Amygdala (tissue), 56 donors: Measurements from ENCODE around the gene NPHS1.
"Not testable (repeated sequence)": the region's sequence is repeated elsewhere in the genome, so short reads cannot be mapped to it uniquely, and the experiment has no call there.

Experiments used
- DNase-seq, 56 donors: peaks; one replicate each; lab custom pipeline; 2025; lab: John Stamatoyannopoulos, UW

The NPHS1 gene

GRCh38 chr19:35853038-35853756 lies 893 bp upstream of the NPHS1 start:
- DNase-seq: peak in 1 of 56 donors; percentile 25

- no peak for DNase-seq
Measured at GRCh38 chr19:35851213-35852028, 883 bp downstream of the NPHS1 start.

- no peak for DNase-seq
Measured at GRCh38 chr19:35848919-35849505, 3.3 kb downstream of the NPHS1 start.

GRCh38 chr19:35848486-35848885 lies 3.8 kb downstream of the NPHS1 start:
- no peak for DNase-seq

GRCh38 chr19:35847911-35848310 lies 4.4 kb downstream of the NPHS1 start:
- DNase-seq: no peak

- no peak for DNase-seq
Measured at GRCh38 chr19:35846038-35846668, 6.2 kb downstream of the NPHS1 start.

GRCh38 chr19:35845215-35846037 lies 6.9 kb downstream of the NPHS1 start:
- DNase-seq: peak in 2 of 56 donors; percentile 22 to 23

GRCh38 chr19:35844482-35845214 lies 7.7 kb downstream of the NPHS1 start:
- DNase-seq: no peak

GRCh38 chr19:35843676-35844481 lies 8.4 kb downstream of the NPHS1 start:
- DNase-seq: peak in 2 of 56 donors; percentile 14 to 40

GRCh38 chr19:35842666-35843272 lies 9.5 kb downstream of the NPHS1 start:
- DNase-seq: no peak

GRCh38 chr19:35841961-35842595 lies 10.2 kb downstream of the NPHS1 start:
- DNase-seq: no peak

- not testable (repeated sequence) for DNase-seq
Measured at GRCh38 chr19:35836096-35836495, 16.2 kb downstream of the NPHS1 start.

- DNase-seq: no peak
Measured at GRCh38 chr19:35833972-35834371, 18.3 kb downstream of the NPHS1 start.

GRCh38 chr19:35832054-35832453 lies 20.2 kb downstream of the NPHS1 start:
- no peak for DNase-seq

GRCh38 chr19:35830986-35831385 lies 21.3 kb downstream of the NPHS1 start:
- no peak for DNase-seq

GRCh38 chr19:35828692-35829301 lies 23.5 kb downstream of the NPHS1 start:
- peak in 20 of 56 donors; percentile 0 to 69 (median 21) for DNase-seq

- DNase-seq: no peak
Measured at GRCh38 chr19:35824150-35824549, 28.2 kb downstream of the NPHS1 start.
